Colonic mucosa (tissue), 4 donors: Measurements from ENCODE around the gene RTP5. TPM values are rescaled to one million over a fixed set of nuclear protein-coding genes. Genes with fewer than 3 reads are reported as not detected.
A peak's percentile ranks its signal among the peaks of the same experiment; 100 is the strongest.

Experiments used
- DNase-seq: peaks from one replicate; pipeline ENCODE4 v3.0.0-alpha.2; 2020
- H3K27ac ChIP-seq: fragments of 200-600 bp; one replicate; pipeline ENCODE4 v1.8.0; 2021
- H3K27me3 ChIP-seq: fragments of 200-600 bp; one replicate; pipeline ENCODE4 v1.8.0; 2021
- H3K36me3 ChIP-seq: fragments of 200-600 bp; one replicate; pipeline ENCODE4 v1.8.0; 2021
- H3K4me1 ChIP-seq: fragments of 200-600 bp; one replicate; pipeline ENCODE4 v1.8.0; 2021; ENCODE audit warnings: mild to moderate bottlenecking
- H3K4me3 ChIP-seq: fragments of 200-600 bp; one replicate; pipeline ENCODE4 v1.8.0; 2021
- H3K9ac ChIP-seq, 2 donors: one replicate each; pipeline ENCODE4 v1.7.0; 2013; ENCODE audit warnings: control low read depth in 2 of 2, low read depth in 2 of 2, low read length in 2 of 2
- H3K9me3 ChIP-seq: fragments of 200-600 bp; one replicate; pipeline ENCODE4 v1.8.0; 2021
- CTCF ChIP-seq: fragments of 200-600 bp; IDR thresholded peaks from one replicate; pipeline ENCODE4 v1.8.0; 2022; ENCODE audit warnings: antibody characterized with exemption, mild to moderate bottlenecking
- intact Hi-C: fragments of 100-400 bp; cut with DNase I; formaldehyde crosslinking; loops from one replicate; pipeline ENCODE4 v1.14.1; 2022
- total RNA-seq, 2 donors: library from RNA; stranded (reverse); fragmentation: NEBNext Ultra II Directional in 1 of 2; extraction: Animal tissue kit (Norgen Biotek cat#: 25700) in 1 of 2; gene quantifications; one replicate each; pipeline ENCODE4 v1.2.1, GENCODE V29; 2021
- donor health status: healthy.
- donor health status: DM: no; HTN: no; CAD: no.
- donor health status: DM: no; HTN: no; CAD: no.

Gene RTP5
- total RNA-seq, 2 donors from 2014 or later: not detected

GRCh38 chr2:241844066-241844728 lies 25.3 kb upstream of the RTP5 start:
- peak; percentile 78 for DNase-seq
- Histone ChIP-seq H3K9ac (peak overlapping the region; percentile 40 to 46), H3K27me3 (no peaks in the 10 kb centered on the region), H3K4me3 (peak overlapping the region; percentile 30), H3K9me3 (no peaks in the 10 kb centered on the region), H3K4me1 (no peaks in the 10 kb centered on the region), H3K27ac (no peak overlapping the region), H3K36me3 (no peaks in the 10 kb centered on the region)
- intact Hi-C loops: no loop called here
- peak; percentile 18 for TF ChIP-seq CTCF

GRCh38 chr2:241844831-241845578 lies 24.5 kb upstream of the RTP5 start:
- TF ChIP-seq CTCF: no peak
- intact Hi-C loops: no loop called here
- H3K9ac ChIP-seq: no peak overlapping the region
- H3K27me3 ChIP-seq: no peaks in the 10 kb centered on the region
- peak; percentile 13 for DNase-seq
- H3K27ac ChIP-seq: no peak overlapping the region
- H3K4me3 ChIP-seq: peak overlapping the region; percentile 30
- H3K36me3 ChIP-seq: no peaks in the 10 kb centered on the region
- H3K9me3 ChIP-seq: no peaks in the 10 kb centered on the region
- no peaks in the 10 kb centered on the region for H3K4me1 ChIP-seq

- no peak for TF ChIP-seq CTCF
- intact Hi-C loops: no loop called here
- H3K27ac ChIP-seq: no peak overlapping the region
- H3K4me3 ChIP-seq: no peak overlapping the region
- no peak for DNase-seq
- H3K9me3 ChIP-seq: no peaks in the 10 kb centered on the region
- H3K4me1 ChIP-seq: no peaks in the 10 kb centered on the region
- no peaks in the 10 kb centered on the region for H3K36me3 ChIP-seq
- no peaks in the 10 kb centered on the region for H3K27me3 ChIP-seq
- no peak overlapping the region for H3K9ac ChIP-seq
These were observed 23.1 kb upstream of the RTP5 start for GRCh38 chr2:241846406-241846805.

- no peaks in the 10 kb centered on the region for H3K9me3 ChIP-seq
- no peak for TF ChIP-seq CTCF
- H3K27me3 ChIP-seq: no peaks in the 10 kb centered on the region
- no peaks in the 10 kb centered on the region for H3K4me1 ChIP-seq
- H3K4me3 ChIP-seq: no peak overlapping the region
- H3K36me3 ChIP-seq: no peaks in the 10 kb centered on the region
- no peak for DNase-seq
- H3K9ac ChIP-seq: no peak overlapping the region
- intact Hi-C loops: no loop called here
- no peak overlapping the region for H3K27ac ChIP-seq
These were observed 20.5 kb upstream of the RTP5 start for GRCh38 chr2:241848761-241849615.
